IMR-90 (cell line): Measurements from ENCODE around the gene CAST. TPM values are rescaled to one million over a fixed set of nuclear protein-coding genes. Genes with fewer than 3 reads are reported as not detected.
A peak's percentile ranks its signal among the peaks of the same experiment; 100 is the strongest.

Experiments used
- ATAC-seq: fragments of 200-7000 bp; cut with Tn5 transposase; 2 replicates; pipeline ENCODE4 v1.9.1; 2020; ENCODE audit warnings: low read depth, mild to moderate bottlenecking, moderate library complexity
- BruUV-seq: library from RNA; stranded (reverse); fragments of 400-500 nt; replicated peaks from 2 replicates; lab custom pipeline; 2021; lab: Mats Ljungman, UMichigan
- CTCF ChIA-PET: fragments of 300-600 bp; formaldehyde crosslinking; extraction: SDS; loops from one replicate; lab custom pipeline; 2021; ENCODE audit warnings: antibody characterized with exemption; lab: Yijun Ruan, JAX
- POLR2A ChIA-PET: fragments of 300-600 bp; sonication (Branson Sonifier 250); formaldehyde crosslinking; loops from one replicate; lab custom pipeline; 2022; ENCODE audit warnings: antibody characterized with exemption; ENCODE audit not compliant: unreplicated experiment; lab: Charles Lee
- DNase-seq: peaks from one replicate; pipeline ENCODE4 v3.0.0; 2013
- H2AFZ ChIP-seq: replicated peaks from 2 replicates; pipeline ENCODE3; 2013; ENCODE audit warnings: low read length, mild to moderate bottlenecking; ENCODE audit not compliant: poor library complexity
- H2AK5ac ChIP-seq: 2 replicates; pipeline ENCODE4 v1.6.1; 2013; ENCODE audit warnings: low read depth, low read length, inconsistent platforms
- H2AK9ac ChIP-seq: replicated peaks from 2 replicates; pipeline ENCODE3; 2013; ENCODE audit warnings: mild to moderate bottlenecking, low read depth, low read length, moderate library complexity; ENCODE audit not compliant: poor library complexity
- H2BK120ac ChIP-seq: 2 replicates; pipeline ENCODE4 v1.6.1; 2013; ENCODE audit warnings: low read depth, low read length, inconsistent platforms
- H2BK15ac ChIP-seq: 3 replicates; pipeline ENCODE4 v1.6.1; 2013; ENCODE audit warnings: low read depth, low read length, inconsistent platforms
- H2BK20ac ChIP-seq: 2 replicates; pipeline ENCODE4 v1.6.1; 2013; ENCODE audit warnings: low read depth, mild to moderate bottlenecking, inconsistent platforms, low read length, moderate library complexity
- H2BK5ac ChIP-seq: 2 replicates; pipeline ENCODE4 v1.6.1; 2013; ENCODE audit warnings: mild to moderate bottlenecking, low read depth, low read length, inconsistent platforms; ENCODE audit not compliant: poor library complexity, severe bottlenecking
- H3K14ac ChIP-seq: replicated peaks from 2 replicates; pipeline ENCODE4 v1.6.1; 2013; ENCODE audit warnings: low read depth, low read length, inconsistent platforms
- H3K18ac ChIP-seq: 2 replicates; pipeline ENCODE4 v1.6.1; 2013; ENCODE audit warnings: low read depth, low read length, control low read depth
- H3K23ac ChIP-seq: 2 replicates; pipeline ENCODE4 v1.6.1; 2013; ENCODE audit warnings: low read depth, low read length, inconsistent platforms
- H3K27ac ChIP-seq: 2 replicates; pipeline ENCODE4 v1.5.1; 2013; ENCODE audit warnings: mild to moderate bottlenecking, control low read depth, low read length; ENCODE audit not compliant: insufficient read depth
- H3K27me3 ChIP-seq: 2 replicates; pipeline ENCODE4 v1.6.1; 2013; ENCODE audit warnings: low read length; ENCODE audit not compliant: control insufficient read depth, insufficient read depth
- H3K36me3 ChIP-seq: 2 replicates; pipeline ENCODE4 v1.6.1; 2013; ENCODE audit warnings: low read length, mixed read lengths; ENCODE audit not compliant: control insufficient read depth, insufficient read depth
- H3K4ac ChIP-seq: 2 replicates; pipeline ENCODE4 v1.6.1; 2013; ENCODE audit warnings: low read depth, low read length, inconsistent platforms
- H3K4me1 ChIP-seq: 2 replicates; pipeline ENCODE4 v1.6.1; 2013; ENCODE audit warnings: low read length, mixed read lengths; ENCODE audit not compliant: control insufficient read depth, insufficient read depth
- H3K4me2 ChIP-seq: 2 replicates; pipeline ENCODE4 v1.6.1; 2013; ENCODE audit warnings: low read depth, mild to moderate bottlenecking, control low read depth, low read length, moderate library complexity
- H3K4me3 ChIP-seq: 2 replicates; pipeline ENCODE4 v1.5.1; 2013; ENCODE audit warnings: low read depth, mild to moderate bottlenecking, control low read depth, low read length, moderate library complexity; ENCODE audit not compliant: insufficient read depth
- H3K56ac ChIP-seq: 2 replicates; pipeline ENCODE4 v1.6.1; 2013; ENCODE audit warnings: low read length, inconsistent platforms; ENCODE audit not compliant: insufficient read depth; ENCODE audit errors: extremely low read depth
- H3K79me1 ChIP-seq, 2 experiments: 2 replicates each; pipeline ENCODE4 v1.6.1; 2013; ENCODE audit warnings: low read length in 2 of 2, inconsistent platforms in 1 of 2, low read depth in 1 of 2
- H3K9ac ChIP-seq: 2 replicates; pipeline ENCODE4 v1.6.1; 2013; ENCODE audit warnings: low read depth, low read length, control low read depth
- H3K9me1 ChIP-seq: 2 replicates; pipeline ENCODE4 v1.6.1; 2013; ENCODE audit warnings: low read length, inconsistent platforms; ENCODE audit not compliant: insufficient read depth
- H3K9me3 ChIP-seq: 2 replicates; pipeline ENCODE4 v1.6.1; 2013; ENCODE audit warnings: low read length; ENCODE audit not compliant: control insufficient read depth, insufficient read depth
- H4K20me1 ChIP-seq: 2 replicates; pipeline ENCODE4 v1.6.1; 2013; ENCODE audit warnings: low read length, inconsistent platforms; ENCODE audit not compliant: insufficient read depth
- H4K5ac ChIP-seq: 2 replicates; pipeline ENCODE4 v1.6.1; 2013; ENCODE audit warnings: mild to moderate bottlenecking, low read depth, low read length, control low read depth
- H4K8ac ChIP-seq, 2 experiments: 2 replicates each; pipeline ENCODE4 v1.6.1; 2013; ENCODE audit warnings: low read depth in 2 of 2, low read length in 2 of 2, control low read depth in 1 of 2, inconsistent platforms in 1 of 2
- H4K91ac ChIP-seq: 2 replicates; pipeline ENCODE4 v1.6.1; 2013; ENCODE audit warnings: low read depth, low read length, inconsistent platforms; ENCODE audit not compliant: insufficient read depth
- BHLHE40 ChIP-seq: fragments of 150-350 bp; IDR thresholded peaks from 2 replicates; pipeline ENCODE4 v1.6.1; 2016; ENCODE audit warnings: mild to moderate bottlenecking, low read depth, low read length
- ELK1 ChIP-seq: fragments of 150-350 bp; IDR thresholded peaks from 2 replicates; pipeline ENCODE4 v1.6.1; 2016; ENCODE audit warnings: low read depth, mild to moderate bottlenecking, low read length, moderate library complexity, borderline replicate concordance
- FOS ChIP-seq: fragments of 150-350 bp; IDR thresholded peaks from 2 replicates; pipeline ENCODE4 v1.6.1; 2016; ENCODE audit warnings: low read depth, low read length
- MAZ ChIP-seq: IDR thresholded peaks from 2 replicates; pipeline ENCODE4 v1.6.1; 2012; ENCODE audit warnings: low read depth, mild to moderate bottlenecking, low read length, improper control_type of control experiment, moderate library complexity, borderline replicate concordance
- MXI1 ChIP-seq: IDR thresholded peaks from 2 replicates; pipeline ENCODE4 v1.6.1; 2012; ENCODE audit warnings: low read depth, mild to moderate bottlenecking, low read length, moderate library complexity, borderline replicate concordance
- POLR2A ChIP-seq: IDR thresholded peaks from 2 replicates; pipeline ENCODE4 v1.6.1; 2012; ENCODE audit warnings: mild to moderate bottlenecking, low read depth, low read length
- RAD21 ChIP-seq: IDR thresholded peaks from 2 replicates; pipeline ENCODE4 v1.6.1; 2012; ENCODE audit warnings: low read length, improper control_type of control experiment
- RCOR1 ChIP-seq: IDR thresholded peaks from 2 replicates; pipeline ENCODE4 v1.6.1; 2012; ENCODE audit warnings: mild to moderate bottlenecking, low read length, improper control_type of control experiment; ENCODE audit not compliant: insufficient replicate concordance
- RFX5 ChIP-seq: IDR thresholded peaks from 2 replicates; pipeline ENCODE4 v1.8.0; 2012; ENCODE audit warnings: low read depth, mild to moderate bottlenecking, low read length, moderate library complexity
- USF2 ChIP-seq: fragments of 150-350 bp; IDR thresholded peaks from 2 replicates; pipeline ENCODE4 v1.6.1; 2017; ENCODE audit warnings: mild to moderate bottlenecking, antibody characterized with exemption, low read length, low read depth
- dilution Hi-C: fragments of 300-500 bp; cut with HindIII; formaldehyde crosslinking; loops from one replicate; pipeline ENCODE4 v1.14.3; 2018; ENCODE audit warnings: low sequenced_read_pairs; ENCODE audit not compliant: unreplicated experiment
- in situ Hi-C: fragments of 300-500 bp; cut with MboI; formaldehyde crosslinking; loops from 3 replicates; pipeline ENCODE4 v1.14.3; 2019; ENCODE audit warnings: low sequenced_read_pairs, inconsistent platforms, mixed read lengths
- intact Hi-C: fragments of 100-400 bp; cut with micrococcal nuclease; formaldehyde crosslinking; loops from 2 replicates; pipeline ENCODE4 v1.10.0; 2022
- polyA plus RNA-seq, 3 experiments: library from polyadenylated mRNA; depleted of rRNA; stranded (reverse); fragments of >200 nt; gene quantifications; 2 replicates each; pipeline ENCODE4 v1.2.3, GENCODE V29; 2012; ENCODE audit warnings: low replicate concordance in 1 of 3
- total RNA-seq: library from RNA; depleted of rRNA; stranded (reverse); fragments of >200 nt; gene quantifications from 2 replicates; pipeline ENCODE4 v1.2.3, GENCODE V29; 2012

CAST gene
- total and polyA plus RNA-seq, 2 of the 4 experiments (the other 2 are of a cell fraction): 91.3 to 128 TPM

DNA sequence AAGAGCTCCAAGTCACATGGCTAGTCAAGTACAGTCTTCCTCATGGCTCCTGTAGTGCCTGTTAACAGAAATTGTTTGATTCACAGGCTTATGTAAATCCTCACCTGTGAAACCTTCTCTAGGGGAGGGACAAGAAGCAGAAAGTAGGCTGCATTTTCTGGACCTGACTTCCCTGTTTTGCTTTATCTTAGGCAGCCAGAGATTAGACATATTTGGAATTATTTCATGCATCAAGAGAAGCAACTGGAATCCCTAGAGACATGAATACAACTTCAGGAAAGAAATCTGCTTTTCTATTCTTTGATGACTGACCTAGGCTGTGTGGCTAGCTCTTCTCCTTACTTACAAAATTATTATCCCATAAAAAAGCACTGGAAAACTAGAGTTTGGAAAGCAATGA lies 52.3 kb downstream of the CAST start:
- H3K4me2 ChIP-seq: peak overlapping the region; percentile 27; the same call in 1 of the 2 replicates
- DNase-seq (no peak), ATAC-seq (peak; percentile 48)
- H3K4ac ChIP-seq: no peak overlapping the region
- H2AFZ ChIP-seq: no peak overlapping the region
- H4K5ac ChIP-seq: no peak overlapping the region
- H4K20me1 ChIP-seq: peaks cover 33% of the 10 kb centered on the region
- dilution Hi-C loops: no loop called here
- no peak overlapping the region for H3K56ac ChIP-seq
- no peak overlapping the region for H3K27ac ChIP-seq
- no peak overlapping the region for H3K4me3 ChIP-seq
- H2BK5ac ChIP-seq: no peak overlapping the region
- ChIA-PET CTCF (interaction anchor here (0.6 to 1.0 kb wide), 3 partner anchors 11 to 570 kb away, joined by 3 to 4 read pairs (median 3); no protein-coding TSS in a partner anchor), POLR2A (no interaction called here)
- no TSS peak for BruUV-seq
- no peak overlapping the region for H2AK5ac ChIP-seq
- no peak for TF ChIP-seq RCOR1
- TF ChIP-seq BHLHE40: no peak
- TF ChIP-seq POLR2A: no peak
- no peak for TF ChIP-seq RFX5
- no peak for TF ChIP-seq RAD21
- TF ChIP-seq FOS: no peak
- no peak for TF ChIP-seq ELK1
- TF ChIP-seq USF2: no peak
- no peak for TF ChIP-seq MXI1
- TF ChIP-seq MAZ: no peak
- in situ Hi-C loops: no loop called here
- H4K8ac ChIP-seq: no peak overlapping the region
- H2BK20ac ChIP-seq: no peak overlapping the region
- no peak overlapping the region for H3K14ac ChIP-seq
- no peaks in the 10 kb centered on the region for H3K36me3 ChIP-seq
- H3K18ac ChIP-seq: no peak overlapping the region
- no peak overlapping the region for H2AK9ac ChIP-seq
- H3K9me3 ChIP-seq: no peaks in the 10 kb centered on the region
- H3K4me1 ChIP-seq: peaks cover 7% of the 10 kb centered on the region
- H3K23ac ChIP-seq: no peak overlapping the region
- peaks cover 10% of the 10 kb centered on the region for H3K9me1 ChIP-seq
- H2BK120ac ChIP-seq: no peak overlapping the region
- H2BK15ac ChIP-seq: no peak overlapping the region
- H3K27me3 ChIP-seq: no peaks in the 10 kb centered on the region
- peaks cover 53 to 79% of the 10 kb centered on the region in 2 experiments for H3K79me1 ChIP-seq
- intact Hi-C loops: no loop called here
- no peak overlapping the region for H3K9ac ChIP-seq
- H4K91ac ChIP-seq: no peak overlapping the region
